ENCODE measurements around the gene NFIA. TPM values are rescaled to one million over a fixed set of nuclear protein-coding genes. Genes with fewer than 3 reads are reported as not detected.

NFIA gene
- total RNA-seq, 1 experiment from 2014 or later, result 0.47 TPM

DNA sequence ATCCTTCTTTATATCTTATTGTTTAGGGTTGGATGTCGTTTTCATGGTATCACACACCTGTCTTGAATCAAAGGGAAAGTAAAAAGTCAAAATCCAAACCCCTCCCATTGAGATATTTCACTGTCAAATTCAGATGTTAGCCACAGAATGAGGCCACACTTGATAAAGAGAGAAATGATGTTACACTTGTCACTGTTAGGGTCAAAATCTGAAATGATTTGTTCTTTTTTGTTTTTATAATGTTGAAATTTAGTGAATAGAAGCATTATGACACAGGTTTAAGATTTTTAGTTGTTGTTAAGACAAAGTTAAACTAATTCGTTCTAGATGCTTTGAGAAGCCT lies 13.1 kb downstream of the NFIA start:
- no peak for DNase-seq (ENCODE audit: low spot score)
- in situ Hi-C loops (cut with HindIII; ENCODE audit: low sequenced_read_pairs), result no loop called here

DNA sequence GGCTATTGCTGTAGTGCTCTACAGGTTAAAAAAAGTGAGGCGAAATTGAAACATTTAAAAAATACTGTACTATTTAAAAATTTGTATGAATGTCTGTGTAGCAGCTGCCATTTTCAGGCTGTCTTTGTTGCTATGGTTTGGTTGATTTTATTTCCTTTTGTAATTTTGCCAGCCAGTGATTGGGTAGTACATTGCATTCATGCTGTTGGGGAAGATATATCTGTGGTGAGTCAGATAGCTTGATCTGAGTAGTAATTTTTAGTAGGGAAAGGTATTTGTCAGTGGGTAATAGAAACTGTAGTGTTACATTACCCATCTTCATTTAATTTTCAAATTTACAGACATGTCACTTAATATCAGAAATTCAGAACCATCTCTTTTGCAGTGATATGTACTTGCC lies 15.0 kb downstream of the NFIA start:
- in situ Hi-C loops (cut with HindIII; ENCODE audit: low sequenced_read_pairs), result no loop called here

DNA sequence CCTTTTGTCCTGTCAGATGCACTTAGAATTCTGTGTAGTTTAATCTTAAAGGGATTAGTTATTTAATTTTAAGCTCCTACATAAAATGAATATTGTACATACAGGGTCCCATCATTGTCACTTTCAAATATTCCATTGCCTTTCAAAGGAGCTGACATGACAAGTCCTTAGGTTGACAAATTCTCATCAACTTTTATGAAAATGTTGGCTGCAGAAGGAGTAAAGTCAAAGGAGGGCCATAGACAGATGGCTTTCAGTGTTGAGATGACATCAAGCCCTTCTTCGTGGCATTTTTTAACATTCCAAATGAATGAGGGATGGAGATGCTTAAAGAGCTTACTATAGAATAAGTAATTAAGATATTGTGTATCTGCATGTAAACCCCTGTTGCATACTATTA lies 15.4 kb downstream of the NFIA start:
- DNase-seq (ENCODE audit: low spot score), result no peak
- in situ Hi-C loops (cut with HindIII; ENCODE audit: low sequenced_read_pairs), result no loop called here

More for the DNA sequence above, 15.0 kb downstream of the NFIA start:
- DNase-seq (ENCODE audit: low spot score), result no peak

DNA sequence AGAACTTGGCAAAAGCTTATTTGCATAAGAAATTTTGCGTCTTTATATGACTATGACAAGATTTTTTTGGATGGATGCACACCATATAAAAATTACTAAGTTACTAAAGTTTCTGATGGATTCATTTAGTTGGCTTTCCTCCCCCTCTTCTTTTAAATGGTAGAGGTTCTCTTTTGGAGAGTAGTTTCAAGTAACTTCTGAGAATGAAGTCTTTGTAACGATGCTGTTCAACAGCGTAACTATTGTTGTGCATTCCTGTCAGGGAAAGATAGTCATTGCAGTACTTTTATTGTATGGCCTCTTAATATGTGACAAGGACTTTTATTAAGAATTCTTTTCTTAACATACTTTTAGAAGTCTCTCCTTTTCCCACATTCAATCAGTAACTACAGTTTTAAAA lies 16.0 kb downstream of the NFIA start:
- in situ Hi-C loops (cut with HindIII; ENCODE audit: low sequenced_read_pairs), result no loop called here
- no peak for DNase-seq (ENCODE audit: low spot score)

DNA sequence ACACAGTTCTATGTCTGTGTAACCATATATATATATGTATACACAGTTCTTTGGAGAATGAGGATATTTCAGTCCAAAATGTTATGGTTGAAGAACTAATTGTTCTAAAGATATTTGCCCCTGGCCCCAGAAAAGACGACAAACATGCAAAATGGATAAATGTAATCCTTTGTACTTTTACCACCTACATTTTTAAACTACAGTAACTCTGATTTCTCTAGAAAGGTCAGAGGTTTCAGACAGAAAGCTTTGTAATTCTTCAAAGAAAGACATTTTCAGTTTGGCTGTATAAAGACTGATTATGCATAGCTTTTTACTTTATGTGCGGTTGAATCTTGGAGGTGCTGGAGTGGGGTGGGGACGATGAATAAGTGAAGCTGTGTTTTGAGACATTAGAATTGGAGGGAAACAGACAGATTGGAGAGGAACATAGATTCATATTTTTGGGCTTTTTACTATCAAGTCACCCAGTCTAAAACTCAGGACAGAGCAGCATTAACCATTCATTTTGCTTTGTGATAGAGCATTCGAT lies 16.6 kb downstream of the NFIA start:
- DNase-seq (ENCODE audit: low spot score), result no peak
- in situ Hi-C loops (cut with HindIII; ENCODE audit: low sequenced_read_pairs), result no loop called here

DNA sequence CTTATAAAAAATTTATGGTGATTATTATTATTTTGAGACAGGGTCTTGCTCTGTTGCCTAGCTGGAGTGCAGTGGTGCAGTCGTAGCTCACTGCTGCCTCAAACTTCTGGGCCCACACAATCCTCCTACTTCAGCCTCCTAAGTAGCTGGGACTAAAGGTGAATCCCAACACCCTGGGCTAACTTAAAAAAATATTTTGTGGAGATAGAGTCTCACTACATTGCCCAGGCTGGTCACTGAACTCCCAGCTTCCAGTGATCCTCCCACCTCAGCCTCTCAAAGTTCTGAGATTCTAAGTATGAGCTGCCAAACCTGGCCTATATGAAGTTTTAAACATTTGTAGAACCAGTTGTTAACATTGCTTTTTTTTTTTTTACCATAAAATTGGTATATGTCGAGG lies 18.2 kb downstream of the NFIA start:
- DNase-seq (ENCODE audit: low spot score), result no peak
- in situ Hi-C loops (cut with HindIII; ENCODE audit: low sequenced_read_pairs), result no loop called here

DNA sequence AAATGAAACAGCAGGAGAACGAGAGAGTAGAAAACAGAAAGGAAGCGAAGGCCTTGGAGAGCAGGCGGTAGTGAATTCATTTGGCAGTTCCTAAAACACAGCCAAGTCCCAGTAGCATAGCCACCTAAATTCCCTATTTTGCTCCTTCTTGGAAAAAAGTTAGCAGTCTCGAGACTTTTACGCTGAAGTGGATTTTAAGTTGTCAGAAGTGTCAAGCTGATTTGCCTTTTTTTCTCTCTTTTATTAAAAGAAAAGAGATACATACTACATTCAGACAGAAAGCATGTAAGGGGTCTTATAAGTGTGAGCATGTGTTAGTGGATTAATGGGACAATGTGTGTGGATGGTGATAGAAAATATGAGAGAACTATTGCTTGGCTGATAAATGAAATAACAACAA lies 19.2 kb downstream of the NFIA start:
- in situ Hi-C loops (cut with HindIII; ENCODE audit: low sequenced_read_pairs), result no loop called here
- DNase-seq (ENCODE audit: low spot score), result no peak

DNA sequence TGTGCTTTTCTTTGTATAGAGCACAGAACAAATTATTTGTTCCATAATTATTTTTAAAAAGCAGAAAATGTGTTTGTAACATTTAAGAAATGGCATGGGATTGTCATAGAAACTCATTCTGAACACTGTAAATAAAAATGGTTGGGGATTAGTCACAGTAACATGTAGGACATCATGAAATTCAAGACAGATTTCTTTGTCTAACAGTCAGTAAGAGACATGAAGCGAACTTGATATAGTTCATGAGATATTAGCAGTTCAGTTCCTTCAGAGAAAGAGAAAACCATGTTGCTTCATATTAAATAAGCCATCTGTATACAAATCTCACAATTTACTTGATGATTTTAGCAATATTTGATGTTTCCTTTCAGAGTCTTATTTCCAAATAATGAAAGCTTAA lies 19.7 kb downstream of the NFIA start:
- DNase-seq (ENCODE audit: low spot score), result no peak
- in situ Hi-C loops (cut with HindIII; ENCODE audit: low sequenced_read_pairs), result no loop called here

DNA sequence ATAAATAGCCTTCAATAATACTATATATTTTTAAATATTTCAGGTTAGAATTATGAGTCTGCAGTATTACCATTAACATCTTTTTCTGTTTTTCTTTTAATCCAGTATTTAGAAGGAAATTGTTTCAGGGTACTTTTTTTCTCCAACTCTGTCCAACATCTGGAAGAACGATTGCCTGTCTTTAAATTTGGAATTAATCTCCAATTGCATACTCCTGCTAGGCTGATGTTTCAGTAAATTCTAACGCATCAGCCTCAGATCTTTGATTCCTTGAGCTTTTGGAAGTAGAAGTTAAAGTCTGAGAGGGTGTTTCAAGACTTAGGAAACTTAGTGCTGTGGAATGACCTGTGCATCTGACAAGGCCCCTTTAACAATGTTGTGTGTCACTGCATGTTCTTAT lies 20.3 kb downstream of the NFIA start:
- in situ Hi-C loops (cut with HindIII; ENCODE audit: low sequenced_read_pairs), result no loop called here

DNA sequence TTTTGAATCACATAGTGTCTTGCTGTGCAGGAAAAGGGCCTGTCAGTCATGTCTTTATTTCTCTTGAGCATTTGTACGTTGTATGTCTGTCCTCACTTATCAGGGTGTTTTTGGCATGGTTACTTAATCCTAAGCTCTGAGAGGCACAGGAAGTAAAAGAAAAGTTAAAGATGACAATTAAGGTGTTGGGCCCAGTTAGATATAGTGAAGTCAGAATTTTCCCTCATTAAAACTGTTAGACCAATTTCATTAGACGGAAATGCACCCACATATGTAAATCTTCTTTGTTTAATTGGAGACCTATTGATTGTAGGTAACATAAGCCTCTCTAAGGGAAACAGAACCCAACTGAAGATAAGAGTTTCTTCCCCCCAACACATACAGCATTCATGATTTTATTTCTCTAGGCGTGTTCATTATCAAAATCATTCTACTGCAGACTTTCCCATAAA lies 21.9 kb downstream of the NFIA start:
- in situ Hi-C loops (cut with HindIII; ENCODE audit: low sequenced_read_pairs), result no loop called here
- DNase-seq (ENCODE audit: low spot score), result no peak

More for the DNA sequence above, 20.3 kb downstream of the NFIA start:
- DNase-seq (ENCODE audit: low spot score), result no peak

DNA sequence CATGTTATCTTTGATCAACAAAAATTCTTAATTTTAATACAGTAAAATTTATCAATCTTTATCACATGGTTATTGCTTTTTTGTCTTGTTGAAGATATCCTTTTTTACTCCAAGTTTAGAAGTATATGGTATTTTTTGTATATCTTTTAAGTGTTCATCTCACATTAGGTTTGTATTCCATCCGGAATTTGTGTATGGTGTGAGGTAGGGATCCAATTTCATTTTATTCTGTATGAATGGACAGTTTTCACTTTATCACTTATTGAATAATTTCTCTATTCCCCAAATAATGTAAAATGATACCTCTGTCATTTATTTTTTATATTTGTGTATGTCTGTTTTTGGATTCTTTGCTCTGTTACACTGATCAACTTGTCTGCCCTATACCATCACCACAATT lies 25.3 kb downstream of the NFIA start:
- in situ Hi-C loops (cut with HindIII; ENCODE audit: low sequenced_read_pairs), result no loop called here
- DNase-seq (ENCODE audit: low spot score), result no peak

DNA sequence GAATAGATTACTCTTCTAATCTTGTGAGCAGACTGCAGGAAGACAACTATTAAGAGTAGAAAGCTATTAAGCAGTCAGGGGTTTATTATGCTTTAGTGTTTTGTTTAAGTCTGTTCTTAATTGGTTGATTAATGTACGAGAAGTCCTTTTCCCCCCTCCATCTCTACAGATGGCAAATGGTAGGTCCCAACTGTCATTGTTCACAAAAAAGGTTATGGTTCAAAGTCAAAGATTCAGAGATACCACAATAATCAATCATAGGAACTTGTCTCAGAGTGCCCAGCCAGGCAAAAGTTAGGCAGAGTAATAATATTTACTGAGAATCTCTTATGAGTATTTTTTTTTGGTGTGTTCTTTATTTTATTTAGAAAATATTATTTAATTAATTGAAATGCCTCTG lies 26.8 kb downstream of the NFIA start:
- DNase-seq (ENCODE audit: low spot score), result no peak

DNA sequence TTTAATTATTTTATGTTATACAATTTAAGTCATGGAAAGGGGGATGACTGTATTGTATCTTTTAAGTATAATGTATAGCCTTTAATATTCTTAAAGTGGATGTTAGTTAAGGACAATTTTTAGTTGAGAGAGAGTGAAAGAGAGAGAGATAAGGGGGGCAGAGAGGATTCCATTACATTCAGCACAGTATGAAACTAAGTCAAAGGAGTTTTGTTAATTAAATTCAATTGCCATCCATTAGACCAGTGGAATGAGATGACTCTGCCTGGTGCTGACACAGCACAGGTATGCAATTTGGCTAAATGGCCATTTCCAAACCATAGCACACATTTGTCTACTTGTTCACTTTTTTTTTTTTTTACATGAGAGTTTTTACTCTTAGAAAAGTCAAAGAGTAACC lies 27.5 kb downstream of the NFIA start:
- in situ Hi-C loops (cut with HindIII; ENCODE audit: low sequenced_read_pairs), result no loop called here
- DNase-seq (ENCODE audit: low spot score), result no peak

More for the DNA sequence above, 26.8 kb downstream of the NFIA start:
- in situ Hi-C loops (cut with HindIII; ENCODE audit: low sequenced_read_pairs), result no loop called here

DNA sequence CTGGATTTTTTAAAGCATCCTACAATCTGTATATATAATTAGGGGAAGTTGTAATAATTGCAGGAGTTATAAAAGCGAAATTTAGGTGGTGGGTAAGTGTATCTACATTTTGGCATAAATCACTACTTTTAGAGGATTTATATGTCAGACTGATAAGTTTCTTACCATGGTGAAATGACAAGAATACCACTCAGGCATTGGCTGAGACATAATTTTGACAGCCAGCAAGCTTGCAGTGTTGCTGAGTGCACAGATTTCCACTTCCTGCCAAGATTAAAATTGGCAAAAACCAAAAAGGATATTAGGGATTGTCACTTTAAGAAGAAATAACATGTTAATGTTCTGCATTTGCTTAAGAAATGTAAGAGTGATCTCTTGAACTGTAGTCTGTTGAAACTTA lies 28.2 kb downstream of the NFIA start:
- no peak for DNase-seq (ENCODE audit: low spot score)
- in situ Hi-C loops (cut with HindIII; ENCODE audit: low sequenced_read_pairs), result no loop called here

DNA sequence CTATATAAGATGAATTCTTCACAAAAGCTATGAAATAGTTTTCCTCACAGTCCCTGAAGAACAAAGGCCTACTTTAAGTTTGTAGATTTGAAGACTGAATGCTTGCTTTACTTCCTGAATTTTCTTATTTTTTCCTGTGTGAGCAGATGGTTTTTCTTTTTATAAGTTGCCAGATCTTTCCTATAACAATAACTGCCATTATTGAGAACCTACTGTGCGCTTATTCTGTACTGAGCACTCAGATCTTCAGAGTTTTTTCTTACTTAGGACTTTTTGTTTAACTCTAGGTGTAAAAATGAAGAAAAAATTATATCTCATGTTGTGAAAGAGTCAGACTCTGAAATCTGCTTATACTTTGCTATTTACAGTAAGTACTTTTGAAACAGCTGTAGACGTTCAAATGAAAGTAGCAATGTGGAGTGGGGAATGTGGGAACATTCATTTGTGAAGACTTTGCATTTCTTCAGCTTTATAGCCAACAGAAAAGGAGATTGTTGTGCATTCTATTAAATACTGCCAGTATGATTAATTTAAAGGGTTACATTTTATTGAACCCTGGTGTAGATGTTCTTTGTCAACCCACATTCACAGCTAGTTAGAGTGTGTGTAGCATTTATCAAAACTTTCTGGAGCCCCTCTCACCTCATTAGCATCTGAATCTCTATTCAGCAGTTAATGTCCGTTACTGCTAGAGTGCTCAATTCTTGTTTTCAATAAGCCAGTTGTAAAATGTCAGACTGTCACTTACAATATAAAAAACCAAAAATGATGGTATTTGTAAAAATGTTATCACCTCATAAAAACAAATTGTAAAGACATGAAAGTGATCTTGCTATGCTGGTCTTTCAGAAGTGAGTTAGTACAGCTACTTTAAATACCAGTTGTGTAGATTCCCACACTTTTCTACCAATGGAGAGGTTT lies 29.0 kb downstream of the NFIA start:
- no peak for DNase-seq (ENCODE audit: low spot score)
- in situ Hi-C loops (cut with HindIII; ENCODE audit: low sequenced_read_pairs), result no loop called here

DNA sequence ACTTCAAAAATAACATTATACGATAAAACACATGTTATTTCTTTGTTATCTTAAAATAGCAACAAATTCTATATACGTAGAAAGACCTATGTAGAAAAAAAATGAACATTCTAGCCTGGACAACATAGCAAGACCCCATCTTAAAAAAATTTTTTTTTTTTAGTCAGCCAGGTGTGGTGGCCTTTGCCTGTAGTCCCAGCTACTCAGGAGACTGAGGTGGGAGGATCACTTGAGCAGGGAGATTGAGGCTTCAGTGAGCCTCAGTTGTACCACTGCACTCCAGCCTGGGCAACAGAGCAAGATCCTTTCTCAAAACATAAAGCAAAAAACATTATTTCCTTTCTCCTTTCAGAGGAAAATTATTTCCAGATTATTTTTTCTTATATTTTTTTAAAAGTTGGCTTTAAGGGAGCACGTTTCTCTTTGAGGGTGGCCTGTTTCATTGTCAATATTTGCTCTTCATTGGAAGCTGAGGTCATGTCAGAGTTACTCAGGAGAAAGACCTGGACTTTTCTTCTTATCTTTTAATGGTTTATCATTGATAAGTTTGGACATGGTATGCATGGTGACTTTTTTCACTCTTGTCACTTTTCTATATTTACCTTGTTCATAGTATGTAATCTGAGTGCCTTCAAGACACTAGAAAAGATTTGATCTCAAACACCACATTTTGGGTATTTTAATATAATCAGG lies 32.0 kb downstream of the NFIA start:
- in situ Hi-C loops (cut with HindIII; ENCODE audit: low sequenced_read_pairs), result no loop called here
- DNase-seq (ENCODE audit: low spot score), result no peak

DNA sequence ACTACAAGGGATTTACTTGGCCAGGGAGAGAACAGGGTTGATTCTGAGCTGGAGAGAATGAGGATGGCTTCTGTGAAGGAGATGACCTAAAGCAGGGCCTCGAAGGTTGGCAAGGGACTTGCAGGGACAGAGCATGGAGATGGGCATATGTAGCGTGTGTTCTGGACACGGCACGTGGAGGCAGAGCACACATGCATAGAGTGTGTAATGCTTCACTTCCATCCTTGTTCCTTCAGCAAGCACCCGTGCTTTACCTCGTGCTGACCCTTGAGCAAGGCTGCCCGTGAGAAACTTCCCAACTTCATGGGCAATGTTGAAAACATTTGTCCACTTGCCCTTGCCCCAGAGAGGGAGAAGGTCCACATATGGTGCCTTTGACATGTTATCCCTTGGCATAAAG lies 33.1 kb downstream of the NFIA start:
- no peak for DNase-seq (ENCODE audit: low spot score)
- in situ Hi-C loops (cut with HindIII; ENCODE audit: low sequenced_read_pairs), result no loop called here

DNA sequence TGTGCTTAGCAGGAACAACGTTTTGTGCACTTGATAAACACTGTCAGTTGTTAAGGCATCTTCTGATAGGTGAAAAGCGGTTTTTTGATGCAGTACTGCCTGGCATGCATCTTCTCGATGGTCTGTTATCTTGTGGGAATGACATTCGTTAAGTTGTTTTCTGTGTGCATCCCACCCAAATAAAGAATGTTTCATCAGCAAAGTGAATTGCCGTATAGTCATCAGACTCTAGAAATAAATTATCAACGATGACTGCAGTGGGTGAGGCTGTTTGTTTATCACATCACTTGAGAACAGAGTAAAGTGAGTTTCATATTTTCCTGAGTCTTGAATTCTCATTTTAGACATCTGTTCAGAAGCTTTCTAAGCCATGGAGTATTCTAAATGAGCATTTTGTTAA lies 34.1 kb downstream of the NFIA start:
- in situ Hi-C loops (cut with HindIII; ENCODE audit: low sequenced_read_pairs), result no loop called here

DNA sequence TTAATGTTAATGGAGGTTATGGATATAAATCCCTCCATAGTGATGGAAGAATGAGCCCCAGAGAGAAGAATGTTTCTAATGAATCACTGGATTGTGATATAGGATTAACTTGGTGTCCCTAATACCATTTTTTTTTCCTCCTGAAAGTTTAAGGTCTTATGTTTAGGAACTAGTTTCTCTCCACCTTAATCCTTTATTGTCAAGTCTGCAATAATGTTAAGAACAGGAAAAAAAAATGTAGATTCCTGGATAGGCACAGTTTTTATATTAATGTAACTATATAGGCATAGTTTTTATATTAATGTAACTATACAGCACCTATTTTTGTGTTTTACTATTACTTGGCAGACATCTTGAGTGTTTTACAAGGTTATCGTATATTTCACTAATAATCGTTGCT lies 34.9 kb downstream of the NFIA start:
- in situ Hi-C loops (cut with HindIII; ENCODE audit: low sequenced_read_pairs), result no loop called here
- DNase-seq (ENCODE audit: low spot score), result no peak

More for the DNA sequence above, 34.1 kb downstream of the NFIA start:
- DNase-seq (ENCODE audit: low spot score), result no peak

DNA sequence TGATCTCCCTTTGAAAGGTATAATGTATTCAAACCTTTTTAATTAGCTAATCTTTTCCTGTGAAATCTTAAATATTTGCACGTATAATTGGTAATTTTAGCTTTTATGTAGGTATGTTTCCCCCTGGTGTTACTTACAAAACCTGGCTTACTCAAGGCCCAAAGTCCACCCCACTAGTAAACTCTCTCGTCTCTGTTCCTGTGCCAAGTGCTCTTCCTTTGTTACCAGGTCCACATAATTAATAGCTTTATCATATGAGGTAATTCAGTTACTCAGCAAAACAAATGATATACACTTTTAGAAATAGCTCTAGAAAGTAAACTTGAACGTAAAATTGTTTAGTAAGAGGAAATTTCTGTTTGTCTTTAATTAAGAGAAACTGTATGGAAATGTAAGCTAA lies 36.7 kb downstream of the NFIA start:
- no peak for DNase-seq (ENCODE audit: low spot score)
- in situ Hi-C loops (cut with HindIII; ENCODE audit: low sequenced_read_pairs), result no loop called here
